GM03348 (cell line): ENCODE measurements around the gene ZKSCAN8.
A peak's percentile ranks its signal among the peaks of the same experiment; 100 is the strongest.

Experiments used
- DNase-seq: peaks from one replicate; pipeline ENCODE4 v3.0.0; 2012; ENCODE audit warnings: low spot score

Gene ZKSCAN8

GRCh38 chr6:28139860-28140543 lies 1.7 kb upstream of the ZKSCAN8 start:
- no peak for DNase-seq

GRCh38 chr6:28140616-28141015 lies 1.1 kb upstream of the ZKSCAN8 start:
- no peak for DNase-seq

GRCh38 chr6:28142446-28142845 lies 763 bp downstream of the ZKSCAN8 start:
- DNase-seq = peak; percentile 40

- DNase-seq = no peak
Observed at GRCh38 chr6:28145231-28145630, 3.5 kb downstream of the ZKSCAN8 start.

- DNase-seq = no peak
Observed at GRCh38 chr6:28152531-28152930, 10.8 kb downstream of the ZKSCAN8 start.

- DNase-seq = no peak
Observed at GRCh38 chr6:28153546-28153945, 11.9 kb downstream of the ZKSCAN8 start.

GRCh38 chr6:28154357-28154756 lies 12.7 kb downstream of the ZKSCAN8 start:
- DNase-seq = no peak

- no peak for DNase-seq
Observed at GRCh38 chr6:28158318-28158717, 16.6 kb downstream of the ZKSCAN8 start.

- DNase-seq = no peak
Observed at GRCh38 chr6:28159029-28159607, 17.4 kb downstream of the ZKSCAN8 start.

GRCh38 chr6:28160233-28160632 lies 18.6 kb downstream of the ZKSCAN8 start:
- DNase-seq = no peak

- peak; percentile 93 for DNase-seq
Observed at GRCh38 chr6:28161410-28162079, 19.9 kb downstream of the ZKSCAN8 start.

- no peak for DNase-seq
Observed at GRCh38 chr6:28165563-28165962, 23.9 kb downstream of the ZKSCAN8 start.

- peak; percentile 22 for DNase-seq
Observed at GRCh38 chr6:28167068-28167467, 25.4 kb downstream of the ZKSCAN8 start.

- no peak for DNase-seq
Observed at GRCh38 chr6:28167926-28168325, 26.2 kb downstream of the ZKSCAN8 start.

GRCh38 chr6:28171271-28171670 lies 29.6 kb downstream of the ZKSCAN8 start:
- DNase-seq = no peak

- no peak for DNase-seq
Observed at GRCh38 chr6:28172006-28172405, 30.3 kb downstream of the ZKSCAN8 start.

GRCh38 chr6:28176373-28176772 lies 34.7 kb downstream of the ZKSCAN8 start:
- DNase-seq = no peak

- DNase-seq = no peak
Observed at GRCh38 chr6:28182255-28182654, 40.6 kb downstream of the ZKSCAN8 start.

GRCh38 chr6:28188111-28188979 lies 46.7 kb downstream of the ZKSCAN8 start:
- DNase-seq = no peak

- DNase-seq = no peak
Observed at GRCh38 chr6:28200020-28200419, 58.3 kb downstream of the ZKSCAN8 start.

- no peak for DNase-seq
Observed at GRCh38 chr6:28203201-28203600, 61.5 kb downstream of the ZKSCAN8 start.

GRCh38 chr6:28205879-28206278 lies 64.2 kb downstream of the ZKSCAN8 start:
- no peak for DNase-seq
